ENCODE results near the gene TMPRSS2. TPM values are rescaled to one million over a fixed set of nuclear protein-coding genes. Genes with fewer than 3 reads are reported as not detected.

The TMPRSS2 gene
- total RNA-seq: not detected

GRCh38 chr21:41507521-41508414 lies at the start of gene TMPRSS2:
Gene TMPRSS2, minus strand, starts transcription at chr21:41508158. Its CDS starts 10,025 bp downstream, at chr21:41498133.
- DNase-seq (ENCODE audit: low spot score in 2 of 2) (no peak), ATAC-seq (peak in 1 of 2 donors; percentile 18)
- no peaks in the 10 kb centered on the region for H3K9me3 Mint-ChIP-seq
- H3K27ac Mint-ChIP-seq: no peak within 1 kb of the TSS
- H3K36me3 Mint-ChIP-seq: no peaks in the 10 kb centered on the region

DNA sequence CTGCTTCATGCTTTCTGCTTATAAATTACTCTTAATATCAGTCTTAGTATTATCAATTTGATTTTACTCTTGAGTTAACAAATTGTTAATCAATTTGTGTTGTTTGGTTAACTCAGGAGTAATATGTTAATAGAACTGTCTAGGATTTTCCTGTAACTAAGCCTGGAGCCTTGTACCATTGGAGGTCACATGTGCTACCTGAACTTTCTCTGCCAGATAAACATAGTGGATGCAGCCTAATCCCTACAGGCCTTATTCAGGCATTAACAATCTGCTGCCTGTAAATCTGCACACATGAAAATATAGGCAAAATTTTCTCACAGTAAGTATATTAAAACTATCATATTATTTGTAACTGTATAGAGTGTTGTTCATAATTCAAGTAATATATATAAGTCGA lies 47.1 kb upstream of the TMPRSS2 start:
- H3K36me3 Mint-ChIP-seq: no peaks in the 10 kb centered on the region
- ATAC-seq (no peak), DNase-seq (ENCODE audit: low spot score in 2 of 2) (no peak)
- no peak overlapping the region for H3K27ac Mint-ChIP-seq
- H3K9me3 Mint-ChIP-seq: no peaks in the 10 kb centered on the region

GRCh38 chr21:41552254-41552653 lies 44.3 kb upstream of the TMPRSS2 start:
- Mint-ChIP-seq H3K36me3 (no peaks in the 10 kb centered on the region), H3K9me3 (no peaks in the 10 kb centered on the region), H3K27ac (no peak overlapping the region)
- no peak for ATAC-seq
- no peak for DNase-seq (ENCODE audit: low spot score in 2 of 2)

- DNase-seq (ENCODE audit: low spot score in 2 of 2) (no peak), ATAC-seq (no peak)
- no peaks in the 10 kb centered on the region for H3K36me3 Mint-ChIP-seq
- H3K9me3 Mint-ChIP-seq: no peaks in the 10 kb centered on the region
- no peak overlapping the region for H3K27ac Mint-ChIP-seq
Observed at GRCh38 chr21:41548781-41549180, 40.8 kb upstream of the TMPRSS2 start.

- Mint-ChIP-seq H3K27ac (no peak overlapping the region), H3K36me3 (no peaks in the 10 kb centered on the region)
- DNase-seq (ENCODE audit: low spot score in 2 of 2): no peak
Observed at GRCh38 chr21:41547111-41547510, 39.2 kb upstream of the TMPRSS2 start.

GRCh38 chr21:41545500-41546359 lies 37.8 kb upstream of the TMPRSS2 start:
- no peak for ATAC-seq
- no peaks in the 10 kb centered on the region for H3K9me3 Mint-ChIP-seq
- no peak overlapping the region for H3K27ac Mint-ChIP-seq
- no peaks in the 10 kb centered on the region for H3K36me3 Mint-ChIP-seq
- no peak for DNase-seq (ENCODE audit: low spot score in 2 of 2)

More at GRCh38 chr21:41547111-41547510, 39.2 kb upstream of the TMPRSS2 start:
- ATAC-seq: no peak
- no peaks in the 10 kb centered on the region for H3K9me3 Mint-ChIP-seq

GRCh38 chr21:41542727-41543126 lies 34.8 kb upstream of the TMPRSS2 start:
- no peak overlapping the region for H3K27ac Mint-ChIP-seq
- no peaks in the 10 kb centered on the region for H3K36me3 Mint-ChIP-seq
- no peak for ATAC-seq

DNA sequence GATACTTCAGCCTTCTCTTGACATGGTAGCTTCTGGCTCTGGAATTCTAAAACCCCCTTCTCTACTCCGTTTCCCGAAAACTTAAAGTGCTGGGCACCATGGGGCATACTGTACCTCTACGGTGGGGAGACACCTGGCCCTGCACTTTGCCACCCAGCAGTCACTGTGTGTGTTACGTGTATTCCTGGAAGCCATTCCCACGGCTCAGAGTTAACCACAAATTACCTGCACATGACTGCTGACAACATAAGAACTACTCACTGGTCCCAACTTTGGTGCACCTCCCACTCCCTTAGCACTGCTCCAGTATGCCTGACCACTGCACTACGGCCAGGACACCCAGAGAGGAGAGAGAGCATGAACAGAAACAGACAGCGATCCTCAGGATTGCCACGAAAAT lies 29.4 kb upstream of the TMPRSS2 start:
- no peak overlapping the region for H3K27ac Mint-ChIP-seq
- H3K9me3 Mint-ChIP-seq: no peaks in the 10 kb centered on the region
- DNase-seq (ENCODE audit: low spot score in 2 of 2) (no peak), ATAC-seq (no peak)
- H3K36me3 Mint-ChIP-seq: no peaks in the 10 kb centered on the region

More at GRCh38 chr21:41542727-41543126, 34.8 kb upstream of the TMPRSS2 start:
- no peak for DNase-seq (ENCODE audit: low spot score in 2 of 2)
- no peaks in the 10 kb centered on the region for H3K9me3 Mint-ChIP-seq

DNA sequence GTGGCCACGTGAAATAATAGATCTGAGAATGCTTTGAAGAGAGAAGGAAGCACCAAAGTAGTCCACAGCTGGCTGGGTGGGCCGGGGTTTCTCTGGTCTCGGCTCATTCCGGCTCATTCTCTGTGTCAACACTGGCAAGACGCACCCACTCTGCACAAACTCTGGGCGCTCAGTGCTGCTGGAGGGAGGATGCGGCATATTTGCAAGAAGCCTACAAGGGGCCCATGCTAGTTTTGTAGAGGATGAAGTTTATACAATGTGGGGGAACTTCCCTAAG lies 28.8 kb upstream of the TMPRSS2 start:
- no peaks in the 10 kb centered on the region for H3K9me3 Mint-ChIP-seq
- DNase-seq (ENCODE audit: low spot score in 2 of 2): no peak
- H3K36me3 Mint-ChIP-seq: no peaks in the 10 kb centered on the region
- ATAC-seq: no peak
- H3K27ac Mint-ChIP-seq: no peak overlapping the region

- Mint-ChIP-seq H3K9me3 (no peaks in the 10 kb centered on the region), H3K36me3 (no peaks in the 10 kb centered on the region), H3K27ac (no peak overlapping the region)
- DNase-seq (ENCODE audit: low spot score in 2 of 2) (no peak), ATAC-seq (no peak)
Observed at GRCh38 chr21:41536076-41536826, 28.3 kb upstream of the TMPRSS2 start.

- DNase-seq (ENCODE audit: low spot score in 2 of 2) (no peak), ATAC-seq (no peak)
- no peaks in the 10 kb centered on the region for H3K36me3 Mint-ChIP-seq
- H3K9me3 Mint-ChIP-seq: no peaks in the 10 kb centered on the region
- no peak overlapping the region for H3K27ac Mint-ChIP-seq
Observed at GRCh38 chr21:41530366-41530765, 22.4 kb upstream of the TMPRSS2 start.

DNA sequence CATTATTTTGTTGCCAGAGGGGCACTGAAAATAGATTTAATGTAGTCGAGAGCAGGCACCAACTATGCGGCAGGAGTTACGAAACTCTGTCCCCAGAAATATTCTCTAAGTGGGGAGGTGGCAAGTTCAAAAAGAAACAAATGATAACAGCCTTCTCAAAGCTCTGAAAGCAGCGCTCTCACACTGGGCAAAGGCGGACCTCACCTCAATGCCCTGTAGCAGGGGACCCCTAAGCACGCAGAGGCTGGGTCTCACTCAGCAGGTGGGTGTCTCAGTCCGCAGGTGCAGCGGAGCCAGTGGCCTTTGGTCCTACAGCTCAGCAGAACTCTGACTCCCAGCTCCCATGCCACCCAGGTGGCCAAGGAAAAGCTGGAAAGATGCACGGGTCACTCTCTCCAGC lies 21.8 kb upstream of the TMPRSS2 start:
- Mint-ChIP-seq H3K9me3 (no peaks in the 10 kb centered on the region), H3K27ac (no peak overlapping the region), H3K36me3 (no peaks in the 10 kb centered on the region)
- DNase-seq (ENCODE audit: low spot score in 2 of 2): no peak
- ATAC-seq: no peak

GRCh38 chr21:41526478-41527087 lies 18.6 kb upstream of the TMPRSS2 start:
- H3K36me3 Mint-ChIP-seq: no peaks in the 10 kb centered on the region
- DNase-seq (ENCODE audit: low spot score in 2 of 2): no peak
- ATAC-seq: no peak
- no peaks in the 10 kb centered on the region for H3K9me3 Mint-ChIP-seq
- no peak overlapping the region for H3K27ac Mint-ChIP-seq

GRCh38 chr21:41523175-41523574 lies 15.2 kb upstream of the TMPRSS2 start:
- ATAC-seq: no peak
- Mint-ChIP-seq H3K36me3 (no peaks in the 10 kb centered on the region), H3K27ac (no peak overlapping the region), H3K9me3 (no peaks in the 10 kb centered on the region)
- no peak for DNase-seq (ENCODE audit: low spot score in 2 of 2)

DNA sequence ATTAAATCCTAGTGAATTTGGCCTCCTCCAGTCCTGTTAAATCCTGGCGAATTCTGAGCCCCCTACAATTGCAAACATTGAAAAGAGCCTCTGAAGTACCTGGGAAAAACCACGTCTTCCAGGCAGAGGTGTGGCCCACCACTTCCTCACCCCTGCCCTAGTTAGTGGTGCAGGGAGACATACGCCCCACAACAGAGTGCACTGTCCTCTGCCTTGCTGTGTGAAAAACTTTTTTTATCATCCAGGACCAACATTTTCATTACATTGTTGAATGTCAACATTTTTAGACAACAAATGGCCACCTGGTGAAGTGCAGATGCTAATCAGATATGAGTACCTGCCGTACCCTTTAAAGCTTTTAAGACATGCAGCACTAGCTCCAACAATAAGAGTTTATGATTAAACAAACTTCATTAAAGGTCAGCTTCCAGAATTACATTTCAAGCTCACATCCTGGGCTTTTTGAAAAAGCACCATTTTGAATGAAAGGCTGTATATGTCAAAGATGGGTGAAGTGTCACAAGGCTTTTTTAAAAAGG lies 13.6 kb upstream of the TMPRSS2 start:
- ATAC-seq (no peak), DNase-seq (ENCODE audit: low spot score in 2 of 2) (no peak)
- no peaks in the 10 kb centered on the region for H3K36me3 Mint-ChIP-seq
- H3K27ac Mint-ChIP-seq: no peak overlapping the region
- H3K9me3 Mint-ChIP-seq: no peaks in the 10 kb centered on the region

Measured in activated naive CD4-positive, alpha-beta T cell treated with anti-CD3 and anti-CD28 coated beads, Interleukin-2, amount 50 U/mL, for 72 hours (primary cell).